Choroid plexus epithelial cell (primary cell): ENCODE measurements around the gene CLPSL2.

Experiments
- DNase-seq: peaks from one replicate; pipeline ENCODE4 v3.0.0-alpha.2; 2010; ENCODE audit warnings: low read depth
- H3K4me3 ChIP-seq: 2 replicates; pipeline ENCODE4 v1.5.1; 2011; ENCODE audit warnings: low read depth, mild to moderate bottlenecking, control low read depth, low read length, moderate library complexity
- TF ChIP-seq, protein P1 (sequence below): conservative IDR thresholded peaks from 2 replicates; pipeline ENCODE4 v1.5.1; 2011; ENCODE audit warnings: low read depth, mild to moderate bottlenecking, control low read depth, inconsistent platforms, low read length, moderate library complexity

Gene CLPSL2

DNA sequence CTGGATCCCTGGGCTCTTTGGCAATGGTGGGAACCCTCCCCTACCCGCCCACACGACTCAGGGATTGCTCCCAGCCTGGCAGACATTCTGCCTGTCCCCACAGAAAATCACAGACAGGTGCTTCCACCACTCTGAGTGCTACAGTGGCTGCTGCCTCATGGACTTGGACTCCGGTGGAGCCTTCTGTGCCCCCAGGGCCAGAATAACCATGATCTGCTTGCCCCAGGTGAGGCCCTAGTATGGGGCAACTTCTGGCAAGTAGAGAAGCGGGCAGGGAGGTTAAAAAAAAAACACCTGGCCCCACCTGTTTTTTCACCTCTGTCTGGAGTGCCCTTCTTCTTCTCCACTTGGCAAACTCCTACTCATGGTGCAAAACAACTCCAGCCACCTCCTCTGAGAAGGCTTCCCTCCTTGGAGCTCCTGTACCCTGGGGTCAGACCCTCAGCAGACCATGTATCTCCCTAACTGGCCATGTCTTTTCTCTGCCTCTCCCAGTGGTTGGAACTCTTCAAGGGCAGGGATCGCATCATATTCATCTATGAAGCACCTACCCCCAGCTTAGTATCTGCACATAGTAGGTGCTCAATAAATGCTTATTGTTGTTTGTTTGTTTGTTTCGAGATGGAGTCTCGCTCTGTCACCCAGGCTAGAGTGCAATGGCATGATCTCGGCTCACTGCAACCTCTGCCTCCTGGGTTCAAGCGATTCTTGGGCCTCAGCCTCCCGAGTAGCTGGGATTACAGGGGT is 1.1 kb downstream of the CLPSL2 start:
- H3K4me3 ChIP-seq = no peak overlapping the region
- TF ChIP-seq, protein P1, sequence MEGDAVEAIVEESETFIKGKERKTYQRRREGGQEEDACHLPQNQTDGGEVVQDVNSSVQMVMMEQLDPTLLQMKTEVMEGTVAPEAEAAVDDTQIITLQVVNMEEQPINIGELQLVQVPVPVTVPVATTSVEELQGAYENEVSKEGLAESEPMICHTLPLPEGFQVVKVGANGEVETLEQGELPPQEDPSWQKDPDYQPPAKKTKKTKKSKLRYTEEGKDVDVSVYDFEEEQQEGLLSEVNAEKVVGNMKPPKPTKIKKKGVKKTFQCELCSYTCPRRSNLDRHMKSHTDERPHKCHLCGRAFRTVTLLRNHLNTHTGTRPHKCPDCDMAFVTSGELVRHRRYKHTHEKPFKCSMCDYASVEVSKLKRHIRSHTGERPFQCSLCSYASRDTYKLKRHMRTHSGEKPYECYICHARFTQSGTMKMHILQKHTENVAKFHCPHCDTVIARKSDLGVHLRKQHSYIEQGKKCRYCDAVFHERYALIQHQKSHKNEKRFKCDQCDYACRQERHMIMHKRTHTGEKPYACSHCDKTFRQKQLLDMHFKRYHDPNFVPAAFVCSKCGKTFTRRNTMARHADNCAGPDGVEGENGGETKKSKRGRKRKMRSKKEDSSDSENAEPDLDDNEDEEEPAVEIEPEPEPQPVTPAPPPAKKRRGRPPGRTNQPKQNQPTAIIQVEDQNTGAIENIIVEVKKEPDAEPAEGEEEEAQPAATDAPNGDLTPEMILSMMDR = no peak
- no peak for DNase-seq

DNA sequence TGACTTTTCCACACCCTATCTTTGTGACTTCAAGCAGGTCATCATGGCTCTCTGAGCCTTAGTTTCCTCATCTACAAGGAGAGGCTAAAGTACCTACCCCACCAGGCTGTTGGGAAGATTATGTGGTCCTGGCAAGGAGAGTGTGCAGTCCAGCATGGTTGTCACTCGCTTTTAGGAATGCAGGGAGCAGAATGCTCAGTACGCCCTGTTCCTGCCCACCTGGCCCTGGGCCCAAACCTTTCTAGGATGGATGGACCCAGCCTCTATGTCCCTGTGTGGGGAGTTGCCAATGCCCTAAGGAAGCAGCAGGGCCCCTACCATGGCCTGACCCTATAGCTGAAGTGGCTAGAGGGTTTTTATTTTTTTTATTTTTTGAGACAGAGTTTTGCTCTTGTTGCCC is 2.0 kb downstream of the CLPSL2 start:
- DNase-seq = no peak
- TF ChIP-seq, protein P1 = no peak
- H3K4me3 ChIP-seq = no peak overlapping the region

DNA sequence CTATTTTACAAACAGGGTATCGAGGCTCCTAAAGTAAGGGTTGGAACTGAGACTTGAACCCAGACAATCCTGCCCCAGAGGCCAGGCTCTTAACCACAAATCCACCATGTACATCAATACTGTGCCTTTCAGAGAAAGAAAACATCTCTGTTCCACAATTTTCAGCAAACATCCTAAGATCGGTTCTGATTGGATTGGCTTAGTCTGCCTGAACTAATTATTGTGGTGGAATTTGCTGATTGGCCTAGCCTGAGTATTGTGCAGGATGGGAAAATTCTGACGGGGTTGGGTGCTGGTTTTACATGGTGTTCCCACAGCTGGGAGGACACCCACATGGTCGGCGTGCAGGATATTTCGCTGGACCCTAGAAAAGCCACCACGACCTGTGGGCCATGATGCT is 4.3 kb downstream of the CLPSL2 start, which contains the start of gene CLPSL1:
Gene CLPSL1 (plus strand): TSS at position 301 of the 400 bp plus-strand sequence. CDS start 92 bp downstream, at position 393.
- H3K4me3 ChIP-seq = no peak within 1 kb of the TSS
- TF ChIP-seq, protein P1 = no peak
- no peak for DNase-seq

DNA sequence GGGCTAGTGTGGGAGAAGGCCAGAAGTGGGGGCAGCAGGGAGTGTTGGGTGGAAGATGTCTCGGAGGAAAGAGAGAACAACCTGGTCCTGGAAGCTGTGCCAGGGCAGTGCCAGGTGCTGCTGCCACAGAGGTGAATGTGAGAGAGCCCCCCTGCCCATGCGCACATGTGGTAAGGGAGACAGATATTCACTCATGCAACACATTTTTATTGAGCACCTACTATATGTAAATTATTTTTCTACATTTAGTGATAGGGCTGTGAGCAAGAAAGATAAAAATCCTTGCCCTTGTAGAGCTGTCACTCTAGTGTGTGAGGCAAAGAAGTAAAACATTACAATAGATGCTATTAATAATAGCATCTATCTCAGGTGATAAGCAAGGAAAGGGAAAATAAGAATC is 4.9 kb downstream of the CLPSL2 start:
- TF ChIP-seq, protein P1 = no peak
- no peak overlapping the region for H3K4me3 ChIP-seq
- no peak for DNase-seq

DNA sequence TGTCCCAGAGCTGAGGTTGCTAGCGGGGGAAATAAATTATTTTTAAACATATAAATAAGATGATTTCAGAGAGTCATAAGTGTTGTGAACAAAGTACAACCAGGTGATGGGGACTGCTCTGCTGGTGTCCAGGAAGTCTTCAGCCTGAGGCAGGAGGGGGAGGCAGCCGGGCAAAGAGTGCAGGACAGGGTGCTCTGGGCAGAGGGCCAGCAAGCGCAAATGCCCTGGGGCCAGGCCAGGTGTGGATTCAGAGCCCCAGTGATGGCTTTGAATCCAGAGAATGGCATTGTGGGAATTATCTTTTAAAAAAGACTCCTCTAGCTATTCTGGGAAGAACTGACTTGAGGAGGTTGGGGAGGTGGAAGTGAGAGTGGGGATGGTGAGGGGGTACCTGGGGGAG is 6.0 kb downstream of the CLPSL2 start:
- TF ChIP-seq, protein P1 = no peak
- DNase-seq = no peak
- H3K4me3 ChIP-seq = no peak overlapping the region

DNA sequence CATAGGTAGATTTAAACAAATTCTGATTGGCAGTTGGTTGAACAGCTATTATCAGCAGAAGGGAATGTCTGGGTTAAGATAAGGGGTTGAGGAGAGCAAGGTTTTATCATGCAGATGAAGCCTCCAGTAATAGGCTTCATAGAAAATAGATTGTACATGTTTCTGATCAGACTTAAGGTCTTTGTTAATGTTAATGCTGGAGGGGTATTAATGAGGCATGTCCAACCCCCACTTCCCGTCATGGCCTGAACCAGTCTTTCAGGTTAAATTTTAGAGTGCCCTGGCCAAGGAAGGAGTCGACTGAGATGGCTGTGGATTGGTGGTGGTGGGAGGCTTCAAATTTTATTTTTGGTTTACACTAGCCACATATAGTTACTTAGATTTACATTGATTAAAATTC is 7.8 kb downstream of the CLPSL2 start:
- no peak overlapping the region for H3K4me3 ChIP-seq
- TF ChIP-seq, protein P1 = no peak
- no peak for DNase-seq

DNA sequence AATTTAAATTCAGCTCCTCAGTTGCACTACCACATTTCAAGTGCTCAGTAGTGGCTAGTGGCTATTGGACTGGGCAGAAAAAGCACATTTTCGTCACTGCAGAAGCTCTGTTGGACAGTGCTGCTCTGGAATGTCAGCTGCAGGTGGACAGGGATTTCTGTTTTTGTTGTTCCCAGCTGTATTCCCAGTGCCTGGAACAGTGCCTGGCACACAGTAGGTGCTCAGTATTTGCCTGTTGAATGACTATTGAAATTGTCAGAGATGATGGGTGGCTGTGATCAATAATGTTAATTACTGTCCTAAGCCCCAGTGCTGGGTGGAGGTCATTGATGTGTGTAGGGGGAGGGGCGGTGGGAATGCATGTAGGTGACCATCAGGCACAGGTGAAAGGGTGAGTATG is 9.9 kb downstream of the CLPSL2 start:
- DNase-seq = no peak
- TF ChIP-seq, protein P1 = no peak
- no peak overlapping the region for H3K4me3 ChIP-seq
